VCaP (cell line): ENCODE measurements around the gene STOML1.
A peak's percentile ranks its signal among the peaks of the same experiment; 100 is the strongest.

Experiments
- H3K27ac ChIP-seq: fragments of 450-650 bp; 2 replicates; pipeline ENCODE4 v1.5.1; 2017
- TF ChIP-seq, protein P1 (sequence below): fragments of 450-650 bp; conservative IDR thresholded peaks from 2 replicates; pipeline ENCODE4 v1.5.1; 2017; ENCODE audit warnings: mild to moderate bottlenecking, moderate library complexity

Gene STOML1

DNA sequence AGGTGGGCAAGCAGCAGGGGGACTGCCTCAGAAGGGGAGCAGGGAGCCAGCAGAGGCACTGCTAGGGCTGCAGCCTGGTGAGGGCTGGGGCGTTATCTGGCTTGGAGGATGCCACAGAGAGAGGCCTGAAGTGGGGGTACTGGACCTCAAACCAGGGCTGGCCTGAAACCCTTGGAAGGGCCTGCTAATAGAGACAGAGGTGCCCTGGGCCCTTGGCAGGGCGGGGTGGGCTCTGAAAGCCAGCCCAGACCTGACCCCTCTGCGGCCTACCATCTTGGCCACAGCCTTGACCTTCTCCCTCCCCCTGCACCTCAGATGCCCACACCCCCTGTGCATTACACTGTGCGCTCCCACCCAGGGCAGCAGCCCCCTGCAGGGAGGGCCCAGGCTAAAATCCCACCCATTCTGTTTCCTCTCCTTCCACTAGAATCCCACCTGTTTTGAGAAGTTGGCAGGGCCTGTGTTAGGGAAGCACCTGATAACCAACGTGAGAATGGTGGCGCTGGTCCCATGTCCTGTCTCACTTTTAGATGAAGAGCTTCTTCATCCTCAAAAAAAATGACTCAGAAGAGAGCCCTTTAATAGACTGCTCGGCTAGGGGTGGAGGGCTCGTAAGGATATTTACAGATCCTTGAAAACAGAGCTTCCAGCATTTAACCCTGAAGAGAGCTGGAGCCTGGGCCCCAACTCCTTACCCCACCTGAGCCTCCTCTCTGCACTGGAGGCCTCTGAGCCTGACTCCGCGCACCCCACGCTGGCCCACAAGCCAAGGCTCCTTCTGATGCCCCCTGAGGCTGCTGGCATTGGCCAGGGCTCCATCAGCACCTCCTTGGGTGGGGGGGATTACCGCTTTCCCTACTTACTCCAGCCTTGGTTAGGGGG lies 36.0 kb downstream of the STOML1 start:
- TF ChIP-seq, protein P1, sequence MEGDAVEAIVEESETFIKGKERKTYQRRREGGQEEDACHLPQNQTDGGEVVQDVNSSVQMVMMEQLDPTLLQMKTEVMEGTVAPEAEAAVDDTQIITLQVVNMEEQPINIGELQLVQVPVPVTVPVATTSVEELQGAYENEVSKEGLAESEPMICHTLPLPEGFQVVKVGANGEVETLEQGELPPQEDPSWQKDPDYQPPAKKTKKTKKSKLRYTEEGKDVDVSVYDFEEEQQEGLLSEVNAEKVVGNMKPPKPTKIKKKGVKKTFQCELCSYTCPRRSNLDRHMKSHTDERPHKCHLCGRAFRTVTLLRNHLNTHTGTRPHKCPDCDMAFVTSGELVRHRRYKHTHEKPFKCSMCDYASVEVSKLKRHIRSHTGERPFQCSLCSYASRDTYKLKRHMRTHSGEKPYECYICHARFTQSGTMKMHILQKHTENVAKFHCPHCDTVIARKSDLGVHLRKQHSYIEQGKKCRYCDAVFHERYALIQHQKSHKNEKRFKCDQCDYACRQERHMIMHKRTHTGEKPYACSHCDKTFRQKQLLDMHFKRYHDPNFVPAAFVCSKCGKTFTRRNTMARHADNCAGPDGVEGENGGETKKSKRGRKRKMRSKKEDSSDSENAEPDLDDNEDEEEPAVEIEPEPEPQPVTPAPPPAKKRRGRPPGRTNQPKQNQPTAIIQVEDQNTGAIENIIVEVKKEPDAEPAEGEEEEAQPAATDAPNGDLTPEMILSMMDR, result no peak
- no peak overlapping the region for H3K27ac ChIP-seq

DNA sequence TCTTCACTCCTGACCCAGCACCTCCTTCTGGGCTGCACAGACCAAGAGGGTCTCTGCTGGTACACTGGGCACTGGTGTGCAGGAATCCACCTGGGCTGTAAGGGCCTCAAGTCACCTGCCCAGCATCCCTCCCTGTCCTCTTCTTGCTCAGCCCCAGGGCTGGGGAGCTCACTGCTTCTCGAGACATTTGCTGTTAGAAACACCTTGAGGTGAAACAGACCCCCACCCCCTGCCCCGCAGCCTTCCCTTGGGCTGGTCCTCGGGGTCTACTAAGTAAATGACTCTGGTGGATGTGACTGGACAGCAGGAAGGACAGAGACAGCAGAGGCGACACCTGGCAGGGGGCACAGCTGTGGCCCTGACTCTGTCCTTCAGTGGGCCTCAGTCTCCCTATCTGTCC lies 36.8 kb downstream of the STOML1 start:
- H3K27ac ChIP-seq, result no peak overlapping the region
- TF ChIP-seq, protein P1, result no peak

DNA sequence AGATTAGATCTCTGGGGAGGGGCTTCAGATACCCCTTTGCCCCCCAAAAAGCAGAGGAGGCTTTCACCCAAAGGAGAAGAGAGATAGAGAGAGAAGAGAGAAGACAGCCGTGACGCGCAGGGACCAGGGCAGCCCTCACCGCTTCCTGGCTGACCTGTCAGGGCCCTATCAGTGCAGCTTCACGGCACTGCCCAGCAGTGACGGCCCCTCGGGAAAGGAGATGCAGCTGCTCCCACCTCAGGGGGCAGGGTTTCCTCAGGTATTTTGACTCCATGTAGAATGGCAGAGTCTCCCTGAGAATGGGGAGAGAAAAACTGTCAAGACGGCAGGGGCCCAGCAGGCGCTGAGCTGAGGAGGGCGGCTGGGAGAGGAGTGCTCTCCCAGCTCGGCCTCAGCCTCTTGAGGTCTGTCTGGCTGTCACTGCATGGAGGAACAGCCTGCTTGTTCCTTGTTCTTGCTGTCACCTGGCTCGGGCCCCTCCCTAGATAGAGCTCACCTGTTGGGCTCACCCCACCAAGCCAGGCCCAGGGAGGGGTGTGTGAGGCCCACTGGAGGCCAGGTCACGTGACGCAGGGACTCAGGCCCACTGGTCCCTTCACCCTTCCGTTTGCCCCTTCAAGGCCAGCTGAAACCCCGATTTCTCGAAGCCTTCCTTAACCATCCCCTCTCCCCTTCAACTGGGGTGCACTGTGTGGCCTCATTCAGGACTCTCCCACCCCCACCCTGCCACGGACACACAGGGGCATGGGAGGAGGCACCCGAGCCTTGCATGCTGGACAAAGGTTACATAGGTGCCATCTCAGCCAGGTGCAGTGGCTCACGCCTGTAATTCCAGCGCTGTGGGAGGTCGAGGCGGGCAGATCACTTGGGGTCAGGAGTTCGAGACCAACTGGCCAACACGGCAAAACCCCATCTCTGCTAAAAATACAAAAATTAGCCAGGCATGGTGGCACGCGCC lies 37.6 kb downstream of the STOML1 start:
- TF ChIP-seq, protein P1, result no peak
- H3K27ac ChIP-seq, result no peak overlapping the region

DNA sequence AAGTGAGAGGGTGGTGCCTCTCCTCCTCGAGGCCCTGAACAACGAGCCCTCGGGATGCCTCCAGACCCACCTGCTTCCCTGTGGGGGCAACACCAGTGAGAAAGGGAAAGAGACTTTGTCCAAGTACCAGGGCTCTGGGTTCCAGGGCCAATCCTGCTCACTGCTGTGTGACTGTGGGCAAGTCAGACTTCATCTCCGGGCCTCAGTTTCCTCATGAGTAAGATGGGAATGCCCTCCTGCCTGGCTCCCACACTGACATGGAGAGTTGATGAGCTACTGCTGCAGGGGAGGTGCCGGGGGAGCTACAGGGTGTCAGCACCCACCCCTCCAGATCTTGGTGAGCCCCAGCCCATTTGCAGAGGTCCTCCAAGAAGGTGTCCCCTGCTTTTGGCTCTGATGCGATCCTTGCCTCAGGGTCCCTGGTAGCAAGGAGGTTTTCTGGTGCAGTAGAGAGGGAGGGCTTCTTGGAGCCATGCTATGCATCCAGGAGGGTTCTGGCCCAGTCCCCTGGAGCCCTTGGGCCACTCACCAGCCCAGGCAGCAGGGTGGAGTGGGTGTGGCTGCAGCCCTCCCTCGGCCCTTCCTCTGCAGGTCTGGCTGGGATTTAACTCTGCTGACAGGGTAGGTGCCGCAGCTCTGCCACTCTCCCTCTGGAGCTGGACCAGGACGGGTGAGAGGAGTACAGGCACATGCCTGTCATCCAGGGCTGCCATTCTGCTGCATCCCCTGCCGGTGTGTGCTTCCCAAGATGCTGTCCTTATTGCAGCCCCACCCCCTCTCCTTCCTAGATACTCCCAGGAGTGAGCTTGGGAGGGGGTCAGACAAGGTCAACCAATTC lies 39.0 kb downstream of the STOML1 start:
- TF ChIP-seq, protein P1, result no peak
- no peak overlapping the region for H3K27ac ChIP-seq

DNA sequence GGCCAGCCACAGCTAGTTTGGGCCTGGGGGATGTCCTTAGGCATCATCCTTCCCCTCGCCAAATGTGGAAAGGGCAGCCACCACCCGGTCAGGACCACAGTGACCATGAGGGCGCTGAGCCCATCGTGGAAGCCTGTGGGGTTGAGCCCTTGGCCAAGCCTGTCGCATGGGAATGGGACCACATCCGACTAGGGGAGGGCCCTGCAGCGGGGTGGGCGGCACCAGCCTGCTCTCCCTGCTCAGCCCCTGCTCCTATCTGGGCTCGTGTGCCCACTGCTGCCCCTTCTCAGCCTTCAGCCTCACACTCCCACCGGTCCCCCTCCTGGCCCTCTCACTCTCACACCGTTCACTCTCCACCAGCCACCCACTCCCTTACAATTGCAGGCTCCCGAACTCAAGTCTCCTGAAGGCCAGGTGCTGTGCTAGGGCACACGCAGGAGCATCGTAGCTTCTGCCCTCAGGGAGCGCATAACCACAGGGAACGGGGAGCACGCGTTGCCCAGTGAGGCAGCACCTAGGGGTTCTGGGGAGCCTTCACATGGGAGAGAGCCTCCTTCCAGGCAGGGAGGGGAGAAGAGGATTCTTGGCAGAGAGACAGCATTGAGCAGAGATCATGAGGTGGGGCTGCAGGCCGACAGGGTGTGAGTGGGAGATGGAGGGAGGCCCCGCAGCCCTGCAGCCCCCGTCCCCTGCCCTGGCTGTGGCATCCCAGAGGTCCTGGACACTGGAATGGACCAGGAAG lies 39.8 kb downstream of the STOML1 start:
- H3K27ac ChIP-seq, result peak overlapping the region; percentile 52
- TF ChIP-seq, protein P1, result no peak

DNA sequence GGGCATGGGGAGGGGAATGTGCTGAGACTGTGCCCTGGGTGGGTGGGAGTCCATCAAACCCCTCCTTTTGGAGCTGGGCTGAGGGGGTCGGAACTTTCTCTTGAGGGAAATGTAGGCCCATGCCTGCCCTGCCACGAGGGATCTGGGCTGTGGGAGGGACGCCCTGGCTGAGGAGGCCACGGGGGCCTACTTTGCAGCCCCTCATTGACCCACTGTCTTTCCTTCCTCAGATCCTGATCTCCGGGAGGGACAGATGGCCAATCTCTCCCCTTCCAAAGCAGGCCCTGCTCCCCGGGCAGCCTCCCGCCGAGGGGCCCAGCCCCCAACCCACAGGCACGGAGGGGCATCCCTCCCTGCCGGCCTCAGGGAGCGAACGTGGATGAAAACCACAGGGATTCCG lies 40.5 kb downstream of the STOML1 start:
- peak overlapping the region; percentile 52 for H3K27ac ChIP-seq
- TF ChIP-seq, protein P1, result no peak
